HepG2 (cell line): ENCODE data around the gene RPS6KL1. TPM values are rescaled to one million over a fixed set of nuclear protein-coding genes. Genes with fewer than 3 reads are reported as not detected.

ENCODE experiments used
- AGO2 ChIP-seq: fragments of 200-400 bp; formaldehyde crosslinking; optimal IDR thresholded peaks from 2 replicates; pipeline ENCODE3; 2017; ENCODE audit warnings: mild to moderate bottlenecking, low read depth, low read length, moderate library complexity
- ARID2 ChIP-seq: sonication (generic); formaldehyde crosslinking; IDR thresholded peaks from 2 replicates; pipeline ENCODE4 v1.8.1; 2022; ENCODE audit warnings: mild to moderate bottlenecking, missing genetic modification reagents, borderline replicate concordance
- BCL3 ChIP-seq: sonication (generic); formaldehyde crosslinking; IDR thresholded peaks from 2 replicates; pipeline ENCODE4 v1.5.1; 2020; ENCODE audit warnings: mild to moderate bottlenecking, missing genetic modification reagents, moderate library complexity
- DNMT1 ChIP-seq: sonication (generic); formaldehyde crosslinking; IDR thresholded peaks from 2 replicates; pipeline ENCODE4 v1.5.1; 2020; ENCODE audit warnings: mild to moderate bottlenecking, missing genetic modification reagents
- GFI1 ChIP-seq: sonication (generic); formaldehyde crosslinking; IDR thresholded peaks from 2 replicates; pipeline ENCODE4 v1.5.0; 2020; ENCODE audit warnings: missing genetic modification reagents, mild to moderate bottlenecking, borderline replicate concordance
- HMGA1 ChIP-seq: sonication (generic); formaldehyde crosslinking; conservative IDR thresholded peaks from 2 replicates; pipeline ENCODE4 v1.4.0; 2020; ENCODE audit warnings: missing genetic modification reagents
- HOXA7 ChIP-seq: sonication (generic); formaldehyde crosslinking; IDR thresholded peaks from 2 replicates; pipeline ENCODE4 v1.8.1; 2022; ENCODE audit warnings: mild to moderate bottlenecking, missing genetic modification reagents, moderate library complexity
- JDP2 ChIP-seq: sonication (generic); formaldehyde crosslinking; IDR thresholded peaks from 2 replicates; pipeline ENCODE4 v1.8.1; 2022; ENCODE audit warnings: missing genetic modification reagents, borderline replicate concordance
- KDM5A ChIP-seq: fragments of 200-600 bp; sonication (generic); IDR thresholded peaks from 2 replicates; pipeline ENCODE4 v1.7.0; 2018; ENCODE audit warnings: antibody characterized with exemption, mild to moderate bottlenecking, low read length, borderline replicate concordance
- KLF15 ChIP-seq: sonication (generic); formaldehyde crosslinking; IDR thresholded peaks from 2 replicates; pipeline ENCODE4 v1.8.1; 2023; ENCODE audit warnings: borderline replicate concordance, mild to moderate bottlenecking, inconsistent platforms, missing genetic modification reagents, mixed read lengths
- MTERF4 ChIP-seq: sonication (generic); formaldehyde crosslinking; IDR thresholded peaks from 2 replicates; pipeline ENCODE4 v1.8.0; 2023; ENCODE audit warnings: mild to moderate bottlenecking, missing genetic modification reagents
- MXD3 ChIP-seq: IDR thresholded peaks from 2 replicates; pipeline ENCODE4 v1.6.1; 2016; ENCODE audit warnings: mild to moderate bottlenecking, missing biosample characterization, missing genetic modification reagents
- PCBP1 ChIP-seq: fragments of 200-400 bp; formaldehyde crosslinking; IDR thresholded peaks from 2 replicates; pipeline ENCODE4 v1.6.1; 2017; ENCODE audit warnings: mild to moderate bottlenecking, low read depth, low read length, borderline replicate concordance
- PITX1 ChIP-seq: sonication (generic); formaldehyde crosslinking; IDR thresholded peaks from 2 replicates; pipeline ENCODE4 v1.5.1; 2020; ENCODE audit warnings: mild to moderate bottlenecking, missing genetic modification reagents
- RAD21 ChIP-seq: fragments of 450-650 bp; formaldehyde crosslinking; IDR thresholded peaks from 2 replicates; pipeline ENCODE4 v1.5.0; 2020; ENCODE audit warnings: mild to moderate bottlenecking
- RXRA ChIP-seq: sonication (generic); formaldehyde crosslinking; IDR thresholded peaks from 2 replicates; pipeline ENCODE4 v1.5.1; 2020; ENCODE audit warnings: missing genetic modification reagents
- STAT6 ChIP-seq: sonication (generic); formaldehyde crosslinking; IDR thresholded peaks from 2 replicates; pipeline ENCODE4 v1.4.0; 2020; ENCODE audit warnings: missing genetic modification reagents, mild to moderate bottlenecking, borderline replicate concordance
- TFDP2 ChIP-seq: sonication (generic); formaldehyde crosslinking; IDR thresholded peaks from 2 replicates; pipeline ENCODE4 v1.4.0; 2020; ENCODE audit warnings: missing genetic modification reagents
- ZNF546 ChIP-seq: sonication (generic); formaldehyde crosslinking; conservative IDR thresholded peaks from 2 replicates; pipeline ENCODE4 v1.8.1; 2023; ENCODE audit warnings: mild to moderate bottlenecking, missing genetic modification reagents
- ZNF576 ChIP-seq: sonication (generic); formaldehyde crosslinking; IDR thresholded peaks from 2 replicates; pipeline ENCODE4 v1.4.0; 2020; ENCODE audit warnings: mild to moderate bottlenecking, missing genetic modification reagents
- ZNF660 ChIP-seq: sonication (generic); formaldehyde crosslinking; IDR thresholded peaks from 2 replicates; pipeline ENCODE4 v1.5.1; 2020; ENCODE audit warnings: mild to moderate bottlenecking, low read depth, missing genetic modification reagents, borderline replicate concordance
- ZNF7 ChIP-seq: IDR thresholded peaks from 2 replicates; pipeline ENCODE4 v1.6.1; 2016; ENCODE audit warnings: missing biosample characterization, missing genetic modification reagents
- polyA plus RNA-seq, 8 experiments: library from polyadenylated mRNA; depleted of rRNA in 3 of 8; stranded (reverse) in 7 of 8; unstranded in 1 of 8; fragments of >200 nt; fragmentation: Illumina TruSeq in 4 of 8; extraction: Trizol in 4 of 8; gene quantifications; 2 replicates each; pipeline versions ENCODE4 v1.2.1 to v1.2.3, GENCODE V29; 2011 to 2016; ENCODE audit warnings: low read depth in 4 of 8, missing spikeins in 1 of 8, mixed read lengths in 1 of 8; ENCODE audit not compliant: insufficient read depth in 1 of 8
- total RNA-seq, 5 experiments: library from RNA; depleted of rRNA; stranded (reverse); fragments of >200 nt; fragmentation: Illumina TruSeq; extraction: Trizol; gene quantifications; 2 replicates each; pipeline ENCODE4 v1.2.3, GENCODE V29; 2016; ENCODE audit warnings: low read depth in 1 of 5

RPS6KL1 gene
- total and polyA plus RNA-seq, 2 of the 13 experiments (the other 11 are each of a cell fraction or from before 2014, with no cell fraction given): 6.5 to 11.5 TPM

- TF ChIP-seq STAT6 (CRISPR knock-in tag) (no peak), KLF15 (CRISPR knock-in tag) (0 out of 2 replicates have a peak, but pooled peaks have one; percentile 45), ZNF7 (CRISPR knock-in tag) (no peak), TFDP2 (peak; percentile 62), BCL3 (peak; percentile 26; the same call in 1 of the 2 replicates), MTERF4 (CRISPR knock-in tag) (no peak), JDP2 (CRISPR knock-in tag) (no peak), RAD21 (CRISPR knock-in tag) (no peak), MXD3 (no peak), ZNF576 (CRISPR knock-in tag) (no peak), DNMT1 (CRISPR knock-in tag) (no peak), HOXA7 (CRISPR knock-in tag) (no peak), GFI1 (CRISPR knock-in tag) (peak; percentile 34; the same call in 1 of the 2 replicates), PITX1 (CRISPR knock-in tag) (peak; percentile 92), ARID2 (no peak), ZNF660 (no peak), KDM5A (no peak; the same call in 1 of the 2 replicates), RXRA (CRISPR knock-in tag) (no peak; the same call in 1 of the 2 replicates), PCBP1 (0 out of 2 replicates have a peak, but pooled peaks have one; percentile 25), HMGA1 (no peak), AGO2 (peak; percentile 48), ZNF546 (CRISPR knock-in tag) (no peak)
These were observed 31.3 kb upstream of the RPS6KL1 start (continued) for GRCh38 chr14:74954232-74954946.
